Measurements from ENCODE around the gene U2AF2.

DNA sequence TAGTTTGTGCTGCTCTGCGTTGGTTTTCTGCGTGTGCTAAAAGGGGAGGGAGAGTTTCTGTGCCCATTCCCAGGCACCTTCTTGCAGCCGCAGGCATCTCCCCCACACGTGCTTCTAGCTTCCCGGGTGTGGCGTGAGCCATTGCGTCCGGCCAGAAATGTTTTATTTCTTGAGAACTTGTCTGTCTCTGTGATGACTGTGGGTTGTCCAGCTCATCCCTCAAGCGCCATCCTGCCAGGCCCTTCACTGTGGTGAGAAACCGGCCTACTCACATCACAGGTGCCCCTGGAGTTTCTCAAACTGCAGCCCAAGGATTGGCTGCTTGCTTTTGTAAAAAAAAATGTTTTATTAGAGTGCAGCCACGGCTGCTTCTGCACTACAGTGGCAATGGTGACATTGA is 44.4 kb downstream of the U2AF2 start:
- TF ChIP-seq TAL1 (IDR thresholded peaks at IDR 0.05) (no peak), POLR2A (conservative IDR thresholded peaks at IDR 0.05) (no peak), TGIF2 (CRISPR knock-in tag; IDR thresholded peaks at IDR 0.05) (no peak), ZNF121 (CRISPR knock-in tag; conservative IDR thresholded peaks at IDR 0.05) (no peak), SP1 (CRISPR knock-in tag; IDR thresholded peaks at IDR 0.05) (no peak), CBFB (CRISPR knock-in tag; IDR thresholded peaks at IDR 0.05) (no peak), BRCA1 (IDR thresholded peaks at IDR 0.05) (no peak), BRCA1 (CRISPR knock-in tag; IDR thresholded peaks at IDR 0.05) (no peak), NR2F6 (CRISPR knock-in tag; IDR thresholded peaks at IDR 0.05) (no peak), CEBPB (tag; IDR thresholded peaks at IDR 0.05) (no peak), EZH2 (IDR thresholded peaks at IDR 0.05; ENCODE audit: borderline replicate concordance, low read depth, low read length) (no peak), ELF1 (tag; IDR thresholded peaks at IDR 0.05) (no peak), NFE2L1 (tag; IDR thresholded peaks at IDR 0.05; ENCODE audit: borderline replicate concordance, low read depth) (no peak)
- TF ChIP-seq, protein P1, sequence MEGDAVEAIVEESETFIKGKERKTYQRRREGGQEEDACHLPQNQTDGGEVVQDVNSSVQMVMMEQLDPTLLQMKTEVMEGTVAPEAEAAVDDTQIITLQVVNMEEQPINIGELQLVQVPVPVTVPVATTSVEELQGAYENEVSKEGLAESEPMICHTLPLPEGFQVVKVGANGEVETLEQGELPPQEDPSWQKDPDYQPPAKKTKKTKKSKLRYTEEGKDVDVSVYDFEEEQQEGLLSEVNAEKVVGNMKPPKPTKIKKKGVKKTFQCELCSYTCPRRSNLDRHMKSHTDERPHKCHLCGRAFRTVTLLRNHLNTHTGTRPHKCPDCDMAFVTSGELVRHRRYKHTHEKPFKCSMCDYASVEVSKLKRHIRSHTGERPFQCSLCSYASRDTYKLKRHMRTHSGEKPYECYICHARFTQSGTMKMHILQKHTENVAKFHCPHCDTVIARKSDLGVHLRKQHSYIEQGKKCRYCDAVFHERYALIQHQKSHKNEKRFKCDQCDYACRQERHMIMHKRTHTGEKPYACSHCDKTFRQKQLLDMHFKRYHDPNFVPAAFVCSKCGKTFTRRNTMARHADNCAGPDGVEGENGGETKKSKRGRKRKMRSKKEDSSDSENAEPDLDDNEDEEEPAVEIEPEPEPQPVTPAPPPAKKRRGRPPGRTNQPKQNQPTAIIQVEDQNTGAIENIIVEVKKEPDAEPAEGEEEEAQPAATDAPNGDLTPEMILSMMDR (IDR thresholded peaks at IDR 0.05 in 2 of 3, conservative IDR thresholded peaks at IDR 0.05 in 1 of 3; ENCODE audit: insufficient read depth in 2 of 3, low read depth in 1 of 3, low read length in 3 of 3), result no peak

All from K562 (cell line).